GM12878 (cell line): ENCODE results near the gene PLAC8L1.

ENCODE experiments used
- BACH1 ChIP-seq: fragments of 450-650 bp; IDR thresholded peaks from 2 replicates; pipeline ENCODE4 v1.6.1; 2017; ENCODE audit warnings: mild to moderate bottlenecking, borderline replicate concordance
- CBX5 ChIP-seq: sonication (generic); IDR thresholded peaks from 2 replicates; pipeline ENCODE4 v1.6.1; 2016; ENCODE audit warnings: low read depth, moderate library complexity, mild to moderate bottlenecking, inconsistent platforms
- CEBPB ChIP-seq, 2 experiments: fragments of 150-350 bp in 1 of 2; IDR thresholded peaks; 2 replicates each; pipeline ENCODE4 v1.6.1; 2012 to 2014; ENCODE audit warnings: low read depth in 2 of 2, low read length in 2 of 2, borderline replicate concordance in 1 of 2, inconsistent platforms in 1 of 2
- GABPA ChIP-seq: IDR thresholded peaks from 2 replicates; pipeline ENCODE4 v1.6.1; 2014; ENCODE audit warnings: antibody characterized with exemption, low read depth, mild to moderate bottlenecking, inconsistent platforms
- NR2C2 ChIP-seq: IDR thresholded peaks from 2 replicates; pipeline ENCODE4 v1.6.1; 2011; ENCODE audit warnings: borderline replicate concordance, low read depth; ENCODE audit not compliant: control insufficient read depth, insufficient read length
- PRDM15 ChIP-seq: fragments of 450-650 bp; formaldehyde crosslinking; IDR thresholded peaks from 2 replicates; pipeline ENCODE4 v1.4.0; 2020; ENCODE audit warnings: mild to moderate bottlenecking, moderate library complexity
- RAD21 ChIP-seq: IDR thresholded peaks from 2 replicates; pipeline ENCODE4 v1.6.1; 2011; ENCODE audit warnings: mild to moderate bottlenecking, low read depth, low read length, moderate library complexity; ENCODE audit not compliant: insufficient read depth
- SIN3A ChIP-seq: IDR thresholded peaks from 2 replicates; pipeline ENCODE4 v1.6.1; 2012; ENCODE audit warnings: low read depth, low read length, improper control_type of control experiment
- SKIL ChIP-seq: fragments of 450-650 bp; IDR thresholded peaks from 2 replicates; pipeline ENCODE4 v1.6.1; 2017; ENCODE audit warnings: mild to moderate bottlenecking, low read depth, inconsistent platforms; ENCODE audit not compliant: poor library complexity, severe bottlenecking
- ZBTB40 ChIP-seq: fragments of 450-650 bp; IDR thresholded peaks from 2 replicates; pipeline ENCODE4 v1.6.1; 2016; ENCODE audit warnings: mild to moderate bottlenecking, moderate library complexity, borderline replicate concordance
- ZNF274 ChIP-seq: IDR thresholded peaks from one replicate; pipeline ENCODE4 v1.8.0; 2011; ENCODE audit not compliant: insufficient read length, insufficient read depth
- TF ChIP-seq, protein P1 (sequence below), 3 experiments: IDR thresholded peaks in 2 of 3; conservative IDR thresholded peaks in 1 of 3; 2 replicates each; pipeline ENCODE4 v1.5.1; 2011; ENCODE audit warnings: low read depth in 3 of 3, low read length in 3 of 3, mild to moderate bottlenecking in 3 of 3, control low read depth in 2 of 3, moderate library complexity in 2 of 3, inconsistent platforms in 1 of 3, mixed read lengths in 1 of 3; ENCODE audit not compliant: control insufficient read depth in 2 of 3, insufficient read depth in 1 of 3; ENCODE audit errors: extremely low read depth in 1 of 3
- TF ChIP-seq, protein P2 (sequence below): IDR thresholded peaks from 2 replicates; pipeline ENCODE4 v1.6.1; 2012; ENCODE audit warnings: low read depth, low read length, improper control_type of control experiment
- TF ChIP-seq, protein P3 (sequence below): fragments of 450-650 bp; conservative IDR thresholded peaks from 2 replicates; pipeline ENCODE4 v1.6.1; 2017; ENCODE audit warnings: mild to moderate bottlenecking, moderate library complexity

GRCh38 chr5:146107901-146108300 is 2.5 kb upstream of the PLAC8L1 start:
- TF ChIP-seq RAD21, result no peak
- TF ChIP-seq, protein P1, sequence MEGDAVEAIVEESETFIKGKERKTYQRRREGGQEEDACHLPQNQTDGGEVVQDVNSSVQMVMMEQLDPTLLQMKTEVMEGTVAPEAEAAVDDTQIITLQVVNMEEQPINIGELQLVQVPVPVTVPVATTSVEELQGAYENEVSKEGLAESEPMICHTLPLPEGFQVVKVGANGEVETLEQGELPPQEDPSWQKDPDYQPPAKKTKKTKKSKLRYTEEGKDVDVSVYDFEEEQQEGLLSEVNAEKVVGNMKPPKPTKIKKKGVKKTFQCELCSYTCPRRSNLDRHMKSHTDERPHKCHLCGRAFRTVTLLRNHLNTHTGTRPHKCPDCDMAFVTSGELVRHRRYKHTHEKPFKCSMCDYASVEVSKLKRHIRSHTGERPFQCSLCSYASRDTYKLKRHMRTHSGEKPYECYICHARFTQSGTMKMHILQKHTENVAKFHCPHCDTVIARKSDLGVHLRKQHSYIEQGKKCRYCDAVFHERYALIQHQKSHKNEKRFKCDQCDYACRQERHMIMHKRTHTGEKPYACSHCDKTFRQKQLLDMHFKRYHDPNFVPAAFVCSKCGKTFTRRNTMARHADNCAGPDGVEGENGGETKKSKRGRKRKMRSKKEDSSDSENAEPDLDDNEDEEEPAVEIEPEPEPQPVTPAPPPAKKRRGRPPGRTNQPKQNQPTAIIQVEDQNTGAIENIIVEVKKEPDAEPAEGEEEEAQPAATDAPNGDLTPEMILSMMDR (IDR thresholded peaks at IDR 0.05 in 2 of 3, conservative IDR thresholded peaks at IDR 0.05 in 1 of 3; ENCODE audit: control insufficient read depth in 2 of 3, extremely low read depth in 1 of 3, insufficient read depth in 1 of 3, low read depth in 3 of 3, low read length in 3 of 3), result no peak
- TF ChIP-seq, protein P2, sequence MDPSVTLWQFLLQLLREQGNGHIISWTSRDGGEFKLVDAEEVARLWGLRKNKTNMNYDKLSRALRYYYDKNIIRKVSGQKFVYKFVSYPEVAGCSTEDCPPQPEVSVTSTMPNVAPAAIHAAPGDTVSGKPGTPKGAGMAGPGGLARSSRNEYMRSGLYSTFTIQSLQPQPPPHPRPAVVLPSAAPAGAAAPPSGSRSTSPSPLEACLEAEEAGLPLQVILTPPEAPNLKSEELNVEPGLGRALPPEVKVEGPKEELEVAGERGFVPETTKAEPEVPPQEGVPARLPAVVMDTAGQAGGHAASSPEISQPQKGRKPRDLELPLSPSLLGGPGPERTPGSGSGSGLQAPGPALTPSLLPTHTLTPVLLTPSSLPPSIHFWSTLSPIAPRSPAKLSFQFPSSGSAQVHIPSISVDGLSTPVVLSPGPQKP, result no peak
- TF ChIP-seq PRDM15, result no peak
- TF ChIP-seq GABPA, result no peak
- no peak for TF ChIP-seq NR2C2
- no peak for TF ChIP-seq BACH1
- TF ChIP-seq ZNF274, result no peak
- TF ChIP-seq CEBPB (IDR thresholded peaks at IDR 0.05; ENCODE audit: borderline replicate concordance in 1 of 2, low read depth in 2 of 2, low read length in 2 of 2), result no peak
- TF ChIP-seq SIN3A, result no peak
- TF ChIP-seq CBX5, result no peak
- no peak for TF ChIP-seq SKIL
- no peak for TF ChIP-seq ZBTB40
- TF ChIP-seq, protein P3, sequence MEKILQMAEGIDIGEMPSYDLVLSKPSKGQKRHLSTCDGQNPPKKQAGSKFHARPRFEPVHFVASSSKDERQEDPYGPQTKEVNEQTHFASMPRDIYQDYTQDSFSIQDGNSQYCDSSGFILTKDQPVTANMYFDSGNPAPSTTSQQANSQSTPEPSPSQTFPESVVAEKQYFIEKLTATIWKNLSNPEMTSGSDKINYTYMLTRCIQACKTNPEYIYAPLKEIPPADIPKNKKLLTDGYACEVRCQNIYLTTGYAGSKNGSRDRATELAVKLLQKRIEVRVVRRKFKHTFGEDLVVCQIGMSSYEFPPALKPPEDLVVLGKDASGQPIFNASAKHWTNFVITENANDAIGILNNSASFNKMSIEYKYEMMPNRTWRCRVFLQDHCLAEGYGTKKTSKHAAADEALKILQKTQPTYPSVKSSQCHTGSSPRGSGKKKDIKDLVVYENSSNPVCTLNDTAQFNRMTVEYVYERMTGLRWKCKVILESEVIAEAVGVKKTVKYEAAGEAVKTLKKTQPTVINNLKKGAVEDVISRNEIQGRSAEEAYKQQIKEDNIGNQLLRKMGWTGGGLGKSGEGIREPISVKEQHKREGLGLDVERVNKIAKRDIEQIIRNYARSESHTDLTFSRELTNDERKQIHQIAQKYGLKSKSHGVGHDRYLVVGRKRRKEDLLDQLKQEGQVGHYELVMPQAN, result no peak
